WTC11 (cell line): ENCODE results near the gene PDGFRB.

Experiments used
- CBFB ChIP-seq: sonication (generic); formaldehyde crosslinking; IDR thresholded peaks from 2 replicates; pipeline ENCODE4 v1.8.1; 2022; ENCODE audit warnings: mild to moderate bottlenecking, low read depth, missing genetic modification reagents
- TF ChIP-seq, protein P1 (sequence below): fragments of 200-600 bp; IDR thresholded peaks from 2 replicates; pipeline ENCODE4 v1.8.0; 2022; ENCODE audit warnings: antibody characterized with exemption

DNA sequence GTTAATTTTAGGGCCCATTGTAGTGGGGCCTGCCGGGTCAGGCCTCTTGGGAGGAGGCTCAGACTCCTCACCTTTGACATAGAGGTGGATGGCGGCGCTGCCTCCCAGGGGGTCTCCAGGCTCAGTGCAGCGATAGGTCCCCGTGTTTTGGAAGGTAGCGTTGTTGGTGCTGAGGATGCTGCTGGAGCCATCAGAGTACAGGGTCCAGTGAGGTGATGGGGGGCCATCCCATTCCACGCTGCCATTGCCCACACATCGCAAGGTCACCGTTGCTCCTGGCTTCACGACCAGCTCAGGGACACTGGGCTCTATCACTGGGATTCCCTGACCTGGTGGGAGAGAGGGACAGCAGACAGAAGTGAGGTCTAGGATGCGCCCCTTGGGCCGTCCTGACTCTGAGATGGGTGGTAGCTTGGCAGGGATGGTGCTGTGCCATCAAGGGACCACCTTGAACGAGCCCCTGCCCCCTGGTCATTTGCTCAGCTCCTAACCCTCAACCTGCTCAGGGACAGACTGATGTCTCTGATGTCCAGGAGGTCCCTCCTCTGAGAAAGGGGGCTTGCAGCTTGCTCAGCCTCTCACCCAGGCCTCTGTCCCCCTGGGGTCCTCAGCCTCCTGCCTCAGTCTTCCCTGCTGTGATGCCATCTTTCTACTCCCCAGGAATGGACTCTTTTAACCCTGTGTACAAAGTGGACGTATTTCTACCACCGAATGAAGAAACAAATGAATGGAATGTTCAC is 74.8 kb downstream of the PDGFRB start:
- TF ChIP-seq, protein P1, sequence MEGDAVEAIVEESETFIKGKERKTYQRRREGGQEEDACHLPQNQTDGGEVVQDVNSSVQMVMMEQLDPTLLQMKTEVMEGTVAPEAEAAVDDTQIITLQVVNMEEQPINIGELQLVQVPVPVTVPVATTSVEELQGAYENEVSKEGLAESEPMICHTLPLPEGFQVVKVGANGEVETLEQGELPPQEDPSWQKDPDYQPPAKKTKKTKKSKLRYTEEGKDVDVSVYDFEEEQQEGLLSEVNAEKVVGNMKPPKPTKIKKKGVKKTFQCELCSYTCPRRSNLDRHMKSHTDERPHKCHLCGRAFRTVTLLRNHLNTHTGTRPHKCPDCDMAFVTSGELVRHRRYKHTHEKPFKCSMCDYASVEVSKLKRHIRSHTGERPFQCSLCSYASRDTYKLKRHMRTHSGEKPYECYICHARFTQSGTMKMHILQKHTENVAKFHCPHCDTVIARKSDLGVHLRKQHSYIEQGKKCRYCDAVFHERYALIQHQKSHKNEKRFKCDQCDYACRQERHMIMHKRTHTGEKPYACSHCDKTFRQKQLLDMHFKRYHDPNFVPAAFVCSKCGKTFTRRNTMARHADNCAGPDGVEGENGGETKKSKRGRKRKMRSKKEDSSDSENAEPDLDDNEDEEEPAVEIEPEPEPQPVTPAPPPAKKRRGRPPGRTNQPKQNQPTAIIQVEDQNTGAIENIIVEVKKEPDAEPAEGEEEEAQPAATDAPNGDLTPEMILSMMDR: no peak
- TF ChIP-seq CBFB (CRISPR knock-in tag): no peak
